ENCODE data around the gene C1orf74.

C1orf74 gene

GRCh38 chr1:209746451-209747165, 37.8 kb downstream of the C1orf74 start:
- Histone ChIP-seq H3K4me3 (ENCODE audit: low read length) (no peak overlapping the region), H3K4me1 (ENCODE audit: control insufficient read depth, low read length) (peaks cover 11% of the 10 kb centered on the region), H3K9me3 (ENCODE audit: control insufficient read depth, insufficient read depth, low read length) (no peaks in the 10 kb centered on the region), H3K36me3 (ENCODE audit: control insufficient read depth, low read length) (no peaks in the 10 kb centered on the region), H3K27me3 (ENCODE audit: control insufficient read depth, low read length) (peaks cover 9% of the 10 kb centered on the region; the same call in 1 of the 2 replicates), H3K79me2 (ENCODE audit: control insufficient read depth, low read length) (no peaks in the 10 kb centered on the region), H3K4me2 (ENCODE audit: low read length) (no peak overlapping the region), H3K9me2 (replicated peaks; ENCODE audit: control insufficient read depth, low read length) (no peaks in the 10 kb centered on the region), H4K20me1 (ENCODE audit: control insufficient read depth, insufficient read depth, low read depth, low read length) (no peaks in the 10 kb centered on the region), H3K27ac (ENCODE audit: low read depth, low read length) (no peak overlapping the region), H3F3A (ENCODE audit: control insufficient read depth, insufficient read depth) (peaks cover 5% of the 10 kb centered on the region; the same call in 1 of the 2 replicates)
- TF ChIP-seq CTCF (IDR thresholded peaks at IDR 0.05; ENCODE audit: low read depth, low read length, poor library complexity, severe bottlenecking) (no peak), EZH2phosphoT487 (IDR thresholded peaks at IDR 0.05; ENCODE audit: borderline replicate concordance, low read length) (no peak)

- Histone ChIP-seq H3K27ac (ENCODE audit: low read depth, low read length) (no peak overlapping the region), H3K27me3 (ENCODE audit: control insufficient read depth, low read length) (peaks cover 9% of the 10 kb centered on the region; the same call in 1 of the 2 replicates), H3K4me2 (ENCODE audit: low read length) (no peak overlapping the region), H3K9me3 (ENCODE audit: control insufficient read depth, insufficient read depth, low read length) (no peaks in the 10 kb centered on the region), H3F3A (ENCODE audit: control insufficient read depth, insufficient read depth) (no peaks in the 10 kb centered on the region), H3K4me3 (ENCODE audit: low read length) (no peak overlapping the region), H3K9me2 (replicated peaks; ENCODE audit: control insufficient read depth, low read length) (no peaks in the 10 kb centered on the region), H3K36me3 (ENCODE audit: control insufficient read depth, low read length) (no peaks in the 10 kb centered on the region), H4K20me1 (ENCODE audit: control insufficient read depth, insufficient read depth, low read depth, low read length) (no peaks in the 10 kb centered on the region), H3K79me2 (ENCODE audit: control insufficient read depth, low read length) (no peaks in the 10 kb centered on the region), H3K4me1 (ENCODE audit: control insufficient read depth, low read length) (peaks cover 9% of the 10 kb centered on the region)
- no peak for TF ChIP-seq EZH2phosphoT487 (IDR thresholded peaks at IDR 0.05; ENCODE audit: borderline replicate concordance, low read length)
- TF ChIP-seq CTCF (IDR thresholded peaks at IDR 0.05; ENCODE audit: low read depth, low read length, poor library complexity, severe bottlenecking), result no peak
Measured at GRCh38 chr1:209743145-209743482, 41.2 kb downstream of the C1orf74 start.

GRCh38 chr1:209742409-209743144, 41.8 kb downstream of the C1orf74 start:
- Histone ChIP-seq H3F3A (ENCODE audit: control insufficient read depth, insufficient read depth) (no peaks in the 10 kb centered on the region), H3K4me1 (ENCODE audit: control insufficient read depth, low read length) (peaks cover 3% of the 10 kb centered on the region; the same call in 1 of the 2 replicates), H3K36me3 (ENCODE audit: control insufficient read depth, low read length) (no peaks in the 10 kb centered on the region), H3K4me2 (ENCODE audit: low read length) (no peak overlapping the region), H4K20me1 (ENCODE audit: control insufficient read depth, insufficient read depth, low read depth, low read length) (no peaks in the 10 kb centered on the region), H3K27me3 (ENCODE audit: control insufficient read depth, low read length) (peaks cover 9% of the 10 kb centered on the region; the same call in 1 of the 2 replicates), H3K27ac (ENCODE audit: low read depth, low read length) (no peak overlapping the region), H3K9me2 (replicated peaks; ENCODE audit: control insufficient read depth, low read length) (no peaks in the 10 kb centered on the region), H3K79me2 (ENCODE audit: control insufficient read depth, low read length) (no peaks in the 10 kb centered on the region), H3K4me3 (ENCODE audit: low read length) (no peak overlapping the region), H3K9me3 (ENCODE audit: control insufficient read depth, insufficient read depth, low read length) (no peaks in the 10 kb centered on the region)
- TF ChIP-seq CTCF (IDR thresholded peaks at IDR 0.05; ENCODE audit: low read depth, low read length, poor library complexity, severe bottlenecking) (no peak), EZH2phosphoT487 (IDR thresholded peaks at IDR 0.05; ENCODE audit: borderline replicate concordance, low read length) (no peak)
